Liver (tissue), 9 donors: ENCODE data around the gene XYLT2. TPM values are rescaled to one million over a fixed set of nuclear protein-coding genes. Genes with fewer than 3 reads are reported as not detected.

Source experiments
- DNase-seq: peaks from one replicate; pipeline ENCODE4 v3.0.0-alpha.2; 2017; ENCODE audit warnings: low spot score
- H3K27ac ChIP-seq, 2 donors: one replicate each; pipeline ENCODE4 v1.7.0; 2013; ENCODE audit warnings: inconsistent platforms in 2 of 2, low read length in 2 of 2, control low read depth in 1 of 2, low read depth in 1 of 2, mild to moderate bottlenecking in 1 of 2
- H3K27me3 ChIP-seq, 4 donors: one replicate each; pipeline versions ENCODE4 v1.6.1 to v1.7.0; 2013; ENCODE audit warnings: low read length in 3 of 4, inconsistent platforms in 1 of 4, mild to moderate bottlenecking in 1 of 4, moderate library complexity in 1 of 4; ENCODE audit not compliant: control insufficient read depth in 4 of 4, insufficient read depth in 4 of 4
- H3K36me3 ChIP-seq, 4 donors: one replicate each; pipeline versions ENCODE4 v1.6.1 to v1.7.0; 2013; ENCODE audit warnings: low read length in 3 of 4, mild to moderate bottlenecking in 3 of 4, low read depth in 1 of 4, moderate library complexity in 1 of 4; ENCODE audit not compliant: control insufficient read depth in 4 of 4, insufficient read depth in 3 of 4
- H3K4me1 ChIP-seq, 4 donors: one replicate each; pipeline versions ENCODE4 v1.6.1 to v1.7.0; 2013; ENCODE audit warnings: low read length in 3 of 4, mild to moderate bottlenecking in 3 of 4, moderate library complexity in 1 of 4; ENCODE audit not compliant: control insufficient read depth in 4 of 4, insufficient read depth in 4 of 4
- H3K4me3 ChIP-seq, 3 donors: one replicate each; pipeline versions ENCODE4 v1.6.1 to v1.7.0; 2013; ENCODE audit warnings: low read length in 3 of 3, control low read depth in 1 of 3, low read depth in 1 of 3, mild to moderate bottlenecking in 1 of 3
- H3K9ac ChIP-seq, 2 donors: one replicate each; pipeline ENCODE4 v1.7.0; 2013; ENCODE audit warnings: low read length in 2 of 2, mild to moderate bottlenecking in 2 of 2, moderate library complexity in 2 of 2, control low read depth in 1 of 2, low read depth in 1 of 2
- H3K9me3 ChIP-seq, 4 donors: one replicate each; pipeline versions ENCODE4 v1.6.1 to v1.7.0; 2013; ENCODE audit warnings: low read length in 3 of 4; ENCODE audit not compliant: control insufficient read depth in 4 of 4
- ATF3 ChIP-seq: IDR thresholded peaks from 2 replicates; pipeline ENCODE4 v1.6.1; 2016; ENCODE audit warnings: antibody characterized with exemption
- FOXA1 ChIP-seq: IDR thresholded peaks from 2 replicates; pipeline ENCODE4 v1.6.1; 2016; ENCODE audit warnings: antibody characterized with exemption
- FOXA2 ChIP-seq: IDR thresholded peaks from 2 replicates; pipeline ENCODE4 v1.6.1; 2016; ENCODE audit warnings: antibody characterized with exemption
- GABPA ChIP-seq, 2 donors: IDR thresholded peaks in 1 of 2; conservative IDR thresholded peaks in 1 of 2; 2 replicates each; pipeline ENCODE4 v1.6.1; 2016; ENCODE audit warnings: antibody characterized with exemption in 2 of 2, mild to moderate bottlenecking in 1 of 2, moderate library complexity in 1 of 2
- JUND ChIP-seq, 2 donors: IDR thresholded peaks; 2 replicates each; pipeline ENCODE4 v1.6.1; 2016; ENCODE audit warnings: antibody characterized with exemption in 2 of 2
- MAX ChIP-seq: IDR thresholded peaks from 2 replicates; pipeline ENCODE4 v1.6.1; 2016; ENCODE audit warnings: antibody characterized with exemption
- NR2F2 ChIP-seq: IDR thresholded peaks from 2 replicates; pipeline ENCODE4 v1.6.1; 2016; ENCODE audit warnings: antibody characterized with exemption
- RAD21 ChIP-seq, 2 donors: IDR thresholded peaks; 2 replicates each; pipeline ENCODE4 v1.6.1; 2016; ENCODE audit warnings: antibody characterized with exemption in 2 of 2, mild to moderate bottlenecking in 2 of 2
- REST ChIP-seq: IDR thresholded peaks from 2 replicates; pipeline ENCODE4 v1.6.1; 2016; ENCODE audit warnings: antibody characterized with exemption, mild to moderate bottlenecking
- RXRA ChIP-seq, 2 donors: IDR thresholded peaks; 2 replicates each; pipeline ENCODE4 v1.6.1; 2017 to 2018; ENCODE audit warnings: antibody characterized with exemption in 2 of 2, mild to moderate bottlenecking in 1 of 2
- SP1 ChIP-seq: IDR thresholded peaks from 2 replicates; pipeline ENCODE4 v1.6.1; 2018; ENCODE audit warnings: antibody characterized with exemption, mild to moderate bottlenecking
- YY1 ChIP-seq: IDR thresholded peaks from 2 replicates; pipeline ENCODE4 v1.6.1; 2016; ENCODE audit warnings: antibody characterized with exemption, mild to moderate bottlenecking
- ZBTB33 ChIP-seq: IDR thresholded peaks from 2 replicates; pipeline ENCODE4 v1.6.1; 2016; ENCODE audit warnings: antibody characterized with exemption
- WGBS: extraction: QIAGEN DNeasy Blood & Tissue Kit; methylation state at CpG from one replicate; pipeline ENCODE4 v1.1.7; 2013; 5-methylcytosine and 5-hydroxymethylcytosine counted together
- polyA plus RNA-seq, 2 donors: library from polyadenylated mRNA; stranded (reverse) in 1 of 2; unstranded in 1 of 2; fragments of 200-250 nt in 1 of 2; fragments of >200 nt in 1 of 2; fragmentation: Nextera tagmentation in 1 of 2; extraction: Ambion mirVana in 1 of 2; gene quantifications; one replicate each; pipeline versions ENCODE4 v1.2.1 to v1.2.3, GENCODE V29; 2013 to 2015
- total RNA-seq, 2 donors: library from RNA; depleted of rRNA; stranded (reverse); fragments of >200 nt; gene quantifications; one replicate each; pipeline ENCODE4 v1.2.3, GENCODE V29; 2014
- donor health status: healthy.
- donor health status: healthy.
- donor health status: healthy.
- donor health status: healthy.
- donor health status: healthy.

The XYLT2 gene
- total and polyA plus RNA-seq, 4 donors, result 5.3 to 11.3 (median 8.2) TPM

- no peak for DNase-seq
- Histone ChIP-seq H3K36me3 (peaks cover 8 to 54% (median 38%) of the 10 kb centered on the region in 4 donors), H3K4me3 (no peak overlapping the region)
These were observed 19.9 kb downstream of the XYLT2 start for GRCh38 chr17:50365649-50366393.

GRCh38 chr17:50367401-50367800, 21.5 kb downstream of the XYLT2 start:
- H3K9ac ChIP-seq, result no peak overlapping the region
- no peak for DNase-seq
- no peaks in the 10 kb centered on the region for H3K27me3 ChIP-seq
- H3K4me1 ChIP-seq, result peaks cover 4 to 14% (median 10%) of the 10 kb centered on the region in 4 donors
- no peak overlapping the region for H3K4me3 ChIP-seq
- H3K9me3 ChIP-seq, result no peaks in the 10 kb centered on the region
- H3K27ac ChIP-seq, result no peak overlapping the region
- WGBS, result 91% methylated on average over 1 of the region's 1 CpG
- peaks cover 8 to 52% (median 38%) of the 10 kb centered on the region in 4 donors for H3K36me3 ChIP-seq
- TF ChIP-seq MAX (no peak), GABPA (IDR thresholded peaks at IDR 0.05 in 1 of 2, conservative IDR thresholded peaks at IDR 0.05 in 1 of 2) (no peak), SP1 (no peak), RAD21 (IDR thresholded peaks at IDR 0.05) (no peak), ATF3 (no peak), FOXA2 (no peak), REST (no peak), YY1 (no peak), JUND (IDR thresholded peaks at IDR 0.05) (no peak), NR2F2 (no peak), RXRA (IDR thresholded peaks at IDR 0.05) (no peak)

More at GRCh38 chr17:50365649-50366393, 19.9 kb downstream of the XYLT2 start:
- Histone ChIP-seq H3K9ac (no peak overlapping the region), H3K4me1 (no peaks in the 10 kb centered on the region), H3K9me3 (no peaks in the 10 kb centered on the region), H3K27me3 (no peaks in the 10 kb centered on the region), H3K27ac (no peak overlapping the region)
- TF ChIP-seq SP1 (no peak), FOXA1 (no peak), GABPA (IDR thresholded peaks at IDR 0.05 in 1 of 2, conservative IDR thresholded peaks at IDR 0.05 in 1 of 2) (no peak), YY1 (no peak), REST (no peak), MAX (no peak), RXRA (IDR thresholded peaks at IDR 0.05) (no peak), ZBTB33 (no peak), JUND (IDR thresholded peaks at IDR 0.05) (no peak)
- 95% methylated on average over 14 of the region's 14 CpGs for WGBS
